ENCODE measurements around the gene ELAVL1.
"Not testable (repeated sequence)": the region's sequence is repeated elsewhere in the genome, so short reads cannot be mapped to it uniquely, and the experiment has no call there.

Gene ELAVL1

DNA sequence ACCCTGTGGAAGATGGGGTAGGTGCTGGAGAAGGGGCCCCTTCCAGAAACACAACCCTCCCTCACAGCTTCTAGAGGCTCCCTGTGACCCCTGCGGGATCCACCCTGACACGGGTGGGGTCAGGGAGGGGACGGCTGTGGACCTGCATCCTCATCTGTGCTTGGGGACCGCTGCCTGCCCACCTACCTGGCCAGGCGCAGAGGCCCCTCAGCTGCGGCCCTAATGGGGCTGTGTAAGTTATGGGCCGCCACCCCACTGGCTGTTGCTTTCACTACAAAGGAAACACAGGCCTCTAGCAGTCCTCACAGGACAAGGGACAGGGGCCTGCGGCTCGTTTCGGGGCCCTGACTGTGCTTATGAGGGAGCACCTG is 72.5 kb downstream of the ELAVL1 start:
- no peak for FAIRE-seq

DNA sequence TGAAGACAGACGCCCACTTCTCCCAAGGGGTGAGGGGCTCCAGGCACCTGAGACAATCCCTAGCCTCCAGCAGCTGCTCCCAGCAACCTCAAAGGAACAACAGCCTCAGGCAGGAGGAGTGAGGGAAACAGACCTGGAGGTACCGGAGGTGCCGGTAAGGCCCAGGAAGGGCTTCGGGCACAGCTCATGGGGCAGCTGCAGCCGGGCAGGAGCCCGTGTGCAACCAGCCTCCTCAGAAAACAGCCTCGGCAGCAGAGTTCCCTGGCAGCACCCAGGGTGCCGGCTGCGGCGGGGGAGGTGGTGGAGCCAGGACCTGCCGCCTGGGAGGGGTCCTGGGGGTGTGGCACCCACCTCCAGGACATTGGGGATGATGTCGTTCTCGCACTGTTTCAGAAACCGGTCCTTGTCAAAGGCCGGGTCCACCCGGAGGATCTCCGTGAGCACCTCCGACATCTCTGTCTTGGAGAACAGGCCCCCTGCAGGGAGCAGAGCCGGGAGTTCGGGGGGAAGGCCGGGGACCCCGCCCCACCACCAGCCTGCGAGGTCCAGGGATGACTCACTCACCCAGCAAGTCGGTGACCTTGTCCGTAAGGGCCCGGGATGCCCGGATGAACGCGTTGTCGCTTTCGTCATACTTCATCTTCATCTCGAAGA is 73.0 kb downstream of the ELAVL1 start:
- no peak for FAIRE-seq

- FAIRE-seq, result no peak
Observed at GRCh38 chr19:7931221-7932061, 74.0 kb downstream of the ELAVL1 start.

GRCh38 chr19:7930765-7931164 is 74.7 kb downstream of the ELAVL1 start:
- FAIRE-seq, result no peak

DNA sequence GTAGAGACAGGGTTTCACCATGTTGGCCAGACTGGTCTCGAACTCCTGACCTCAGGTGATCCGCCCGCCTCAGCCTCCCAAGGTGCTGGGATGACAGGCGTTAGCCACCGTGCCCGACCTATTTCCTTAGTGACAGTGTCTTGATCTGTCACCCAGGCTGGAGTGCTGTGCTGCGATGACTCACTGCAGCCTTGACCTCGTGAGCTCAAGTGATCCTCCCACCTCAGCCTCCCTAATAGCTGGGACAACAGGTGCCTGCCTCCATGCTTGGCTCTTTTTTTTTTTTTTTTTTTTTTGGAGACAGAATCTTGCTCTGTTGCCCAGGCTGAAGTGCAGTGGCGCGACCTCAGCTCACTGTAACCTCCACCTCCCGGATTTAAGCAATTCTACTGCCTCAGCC is 75.4 kb downstream of the ELAVL1 start:
- not testable (repeated sequence) for FAIRE-seq

- FAIRE-seq, result no peak
Observed at GRCh38 chr19:7928741-7929701, 76.4 kb downstream of the ELAVL1 start.

DNA sequence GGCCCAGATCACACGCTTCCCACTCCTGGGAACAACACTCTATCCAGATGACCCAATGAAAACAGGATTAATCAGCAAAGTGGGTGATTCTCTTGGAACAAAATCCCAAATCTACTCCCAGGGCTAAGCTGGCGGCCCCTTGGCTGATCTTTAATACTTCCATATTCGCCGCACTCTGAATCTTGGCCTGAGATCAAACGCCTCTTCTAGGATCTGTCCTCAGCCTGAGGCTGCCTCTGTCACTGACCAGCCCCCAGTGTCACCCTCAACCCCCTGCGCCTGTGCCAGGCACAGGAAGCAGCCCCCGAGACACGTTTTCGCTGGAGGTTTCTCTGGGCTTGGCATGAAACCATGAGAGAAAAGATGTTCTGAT is 77.1 kb downstream of the ELAVL1 start:
- FAIRE-seq, result no peak

DNA sequence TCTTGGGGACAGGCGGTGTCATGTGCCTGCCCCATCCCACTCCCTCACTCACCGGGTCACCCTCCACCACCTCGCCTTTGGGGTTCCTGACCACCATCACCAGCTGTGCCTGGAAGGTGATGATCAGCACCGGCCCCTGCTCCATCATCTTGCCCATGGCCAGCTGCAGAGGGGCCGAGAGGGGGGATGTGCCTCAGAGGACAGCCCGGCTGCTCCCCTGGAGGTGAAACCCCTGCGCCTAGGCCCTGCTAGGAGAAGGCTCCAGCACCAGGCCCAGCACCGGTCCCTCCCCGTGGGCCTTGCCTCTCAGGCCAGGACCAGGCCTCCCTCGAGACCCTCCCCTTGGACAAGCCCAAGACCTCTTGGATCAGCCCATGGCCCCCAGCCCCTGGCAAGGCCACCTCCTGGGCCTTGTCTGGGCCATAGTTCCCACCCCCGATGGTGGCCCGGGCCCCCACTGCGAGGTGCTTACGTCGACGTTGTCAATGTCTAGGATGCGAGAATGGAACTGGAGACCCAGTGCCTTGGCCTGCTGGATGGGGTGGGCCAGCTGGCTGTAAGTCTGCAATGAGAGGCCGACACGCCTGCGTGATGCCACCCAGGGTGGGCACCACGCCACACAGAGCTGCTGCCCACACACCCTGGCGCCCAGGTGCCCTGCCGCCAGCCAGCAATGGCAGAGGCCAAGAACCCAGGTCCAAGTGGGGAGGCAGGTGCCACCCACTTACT is 77.7 kb downstream of the ELAVL1 start:
- FAIRE-seq, result no peak

- FAIRE-seq, result no peak
Observed at GRCh38 chr19:7926727-7927604, 78.5 kb downstream of the ELAVL1 start.

DNA sequence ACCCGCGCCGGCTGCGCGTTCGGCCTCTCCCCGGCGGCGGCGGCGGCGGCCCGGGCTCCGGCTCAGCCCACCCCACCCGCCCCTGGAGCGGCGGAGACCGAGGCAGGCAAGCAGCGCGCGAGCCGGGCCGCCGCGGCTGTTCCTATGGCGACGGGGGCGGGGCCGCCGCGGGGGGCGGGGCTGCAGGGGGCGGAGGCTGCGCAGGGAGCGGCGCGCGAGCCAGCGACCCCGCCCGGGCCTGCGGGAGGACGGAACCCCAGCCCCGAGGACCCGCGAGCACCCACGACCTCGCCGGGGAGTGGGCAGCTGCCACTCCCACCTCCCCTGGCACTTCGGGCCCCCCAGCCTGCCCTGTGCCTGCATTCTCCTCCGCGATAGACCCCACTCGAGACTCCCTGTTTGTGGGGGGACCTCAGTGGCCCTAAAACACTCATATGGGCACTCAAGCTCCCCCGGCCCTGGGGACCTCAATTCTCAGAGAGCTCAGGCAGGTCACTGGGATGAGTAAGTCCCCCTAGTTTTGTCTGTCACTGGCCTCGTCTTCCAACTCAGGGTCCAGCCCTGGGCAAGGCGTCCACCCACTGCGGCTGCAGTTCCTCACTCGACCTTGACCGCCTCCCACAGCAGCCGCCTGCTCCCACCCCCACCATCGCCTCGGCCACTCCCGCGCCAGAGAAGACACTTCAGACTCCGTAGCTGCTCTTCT is 79.3 kb downstream of the ELAVL1 start, which contains the start of gene CTXN1:
TSS of gene CTXN1 (minus strand) at position 115 of the 706 bp plus-strand sequence. CDS start 597 bp downstream, outside the sequence.
- no peak for FAIRE-seq

GRCh38 chr19:7925171-7925851 is 80.1 kb downstream of the ELAVL1 start:
- no peak for FAIRE-seq

- no peak for FAIRE-seq
Observed at GRCh38 chr19:7924651-7925170, 80.7 kb downstream of the ELAVL1 start.

DNA sequence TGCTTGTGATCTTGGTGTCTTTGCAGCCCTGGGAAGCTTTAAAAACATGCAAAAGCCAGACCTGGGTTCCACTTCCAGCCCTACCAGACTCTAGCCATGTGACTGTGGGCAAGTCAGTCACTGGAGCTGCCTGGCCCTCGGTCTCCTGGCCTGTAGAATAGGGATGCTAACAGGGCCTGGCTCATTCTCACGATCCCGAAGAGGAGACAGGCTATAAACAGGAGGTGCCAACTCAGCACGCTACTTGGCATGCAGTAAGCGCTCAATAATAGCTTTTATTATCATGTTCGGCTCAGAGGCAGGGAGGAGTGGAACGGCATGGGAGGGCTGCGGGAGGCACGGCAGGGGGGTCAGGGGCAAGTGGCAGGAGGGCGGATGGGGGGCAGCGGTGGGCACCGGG is 81.2 kb downstream of the ELAVL1 start:
- no peak for FAIRE-seq

DNA sequence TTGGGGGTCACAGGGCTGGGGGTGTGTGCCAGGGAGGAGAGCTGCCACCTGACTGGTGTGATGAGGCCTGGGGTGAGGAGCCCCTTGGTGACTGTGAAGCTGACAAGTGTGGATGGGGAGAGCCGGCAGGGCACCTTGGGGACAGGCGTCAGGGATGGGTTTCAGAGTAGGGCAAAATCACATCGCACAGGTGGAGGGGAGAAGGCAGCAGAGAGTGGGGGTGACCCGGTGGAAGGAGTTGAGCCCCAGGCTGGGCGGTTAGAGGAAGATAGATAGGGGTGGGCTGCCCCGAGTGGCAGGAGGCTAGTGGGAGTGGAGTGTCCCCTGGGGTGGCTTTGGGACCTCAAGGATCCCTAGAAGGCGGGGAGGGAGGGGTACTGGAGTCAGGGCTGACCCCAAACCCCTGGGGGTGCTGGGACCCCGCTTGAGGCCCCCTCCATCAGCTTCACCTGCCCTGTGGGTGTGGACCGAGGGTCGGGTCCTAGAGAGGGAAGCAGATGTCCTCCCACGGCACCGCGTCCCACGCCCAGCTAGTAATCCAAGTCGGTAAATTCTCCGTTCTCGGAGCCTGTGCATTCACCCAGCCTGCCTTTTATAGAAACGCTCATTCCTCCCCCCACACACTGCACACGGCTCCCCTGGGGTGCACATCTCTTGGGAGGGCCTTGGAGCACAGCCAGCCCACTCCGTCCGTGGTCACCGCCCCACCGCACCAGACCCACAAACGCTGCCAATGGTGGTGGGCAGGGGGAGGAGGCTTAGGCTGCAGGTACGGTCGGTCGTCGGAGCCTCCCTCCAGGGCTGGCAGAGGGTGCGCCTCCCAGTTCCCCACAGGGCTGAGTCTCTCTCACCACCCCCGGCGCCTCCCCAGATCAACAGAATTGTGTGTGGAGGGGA is 81.9 kb downstream of the ELAVL1 start:
- FAIRE-seq, result no peak

GRCh38 chr19:7922836-7923195 is 82.6 kb downstream of the ELAVL1 start:
- FAIRE-seq, result no peak

GRCh38 chr19:7921967-7922835 is 83.2 kb downstream of the ELAVL1 start:
- no peak for FAIRE-seq

GRCh38 chr19:7921302-7921966 is 84.0 kb downstream of the ELAVL1 start:
- FAIRE-seq, result no peak
